ENCODE measurements around the gene SLC16A10.
"Not testable (repeated sequence)": the region's sequence is repeated elsewhere in the genome, so short reads cannot be mapped to it uniquely, and the experiment has no call there.

Gene SLC16A10

DNA sequence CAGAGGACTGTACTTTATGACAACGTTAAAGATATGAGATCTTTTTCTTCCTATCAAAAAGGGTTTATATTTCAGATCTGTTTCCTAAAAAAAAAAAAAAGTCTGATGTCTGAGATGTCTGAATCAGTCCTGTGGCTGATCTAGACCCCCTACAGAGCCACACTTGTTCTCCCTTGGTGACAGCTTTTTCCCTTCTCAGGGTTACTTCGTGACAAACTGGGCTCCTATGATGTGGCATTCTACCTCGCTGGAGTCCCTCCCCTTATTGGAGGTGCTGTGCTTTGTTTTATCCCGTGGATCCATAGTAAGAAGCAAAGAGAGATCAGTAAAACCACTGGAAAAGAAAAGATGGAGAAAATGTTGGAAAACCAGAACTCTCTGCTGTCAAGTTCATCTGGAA is 134.5 kb downstream of the SLC16A10 start:
- no peak for DNase-seq

DNA sequence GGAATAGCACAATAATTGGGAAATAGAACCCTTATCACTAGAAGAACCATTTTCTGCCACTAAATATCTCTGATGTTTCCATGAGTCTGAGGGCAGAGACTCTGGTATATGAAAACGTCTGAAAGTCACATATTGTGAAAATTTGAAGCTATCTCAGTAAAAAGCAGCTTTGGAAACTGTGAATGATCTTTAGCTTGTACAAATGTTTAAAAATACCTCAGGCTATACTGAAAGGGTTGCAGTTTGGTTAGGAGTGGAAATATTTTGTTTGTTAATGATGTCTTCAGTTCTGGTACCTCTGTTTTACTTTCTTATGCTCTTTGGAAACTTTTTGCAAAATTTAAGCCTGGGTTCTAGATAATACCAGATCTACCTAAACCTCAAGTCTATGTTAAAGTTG is 135.0 kb downstream of the SLC16A10 start:
- DNase-seq: no peak

DNA sequence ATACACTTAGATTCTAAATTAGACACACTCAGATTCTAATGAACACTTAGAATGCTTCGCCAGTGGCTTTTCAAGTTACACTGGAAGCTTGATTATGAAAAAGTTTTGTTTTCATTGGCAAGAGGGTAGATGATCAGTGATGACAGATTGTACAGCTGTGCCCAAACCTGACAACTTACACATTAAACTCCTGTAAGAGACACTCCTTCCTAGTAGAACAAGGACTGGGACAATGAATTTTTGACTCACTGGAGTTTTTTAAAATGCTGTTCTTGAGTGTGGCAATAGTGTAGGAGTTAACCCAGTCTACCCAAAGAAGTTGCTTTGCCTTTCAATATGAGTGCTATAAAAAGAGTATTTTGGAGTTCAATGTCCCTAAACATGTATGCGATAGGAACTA is 140.8 kb downstream of the SLC16A10 start:
- no peak for DNase-seq

GRCh38 chr6:111230351-111231089 is 143.2 kb downstream of the SLC16A10 start:
- no peak for DNase-seq

- DNase-seq: no peak
Observed at GRCh38 chr6:111231090-111231459, 143.8 kb downstream of the SLC16A10 start.

DNA sequence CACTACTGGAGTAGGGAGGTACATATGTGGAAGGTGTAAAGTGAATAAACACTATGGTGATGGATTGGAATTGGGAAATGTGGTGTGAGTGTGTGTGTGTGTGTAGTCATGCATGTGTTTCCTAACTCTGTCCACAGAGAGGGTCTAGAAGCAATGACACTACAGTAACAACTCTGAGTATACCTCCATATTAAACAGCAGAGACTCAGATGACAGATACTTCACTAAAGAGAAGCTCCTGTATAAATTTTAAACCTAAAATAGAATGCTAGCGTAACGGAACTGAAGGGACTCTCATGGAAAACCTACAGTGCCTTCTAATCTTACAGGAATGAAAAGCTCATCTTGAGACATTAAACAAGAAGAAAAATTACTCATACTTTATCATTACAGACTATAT is 150.5 kb downstream of the SLC16A10 start:
- DNase-seq: no peak

- no peak for DNase-seq
Observed at GRCh38 chr6:111238464-111239119, 151.3 kb downstream of the SLC16A10 start.

- no peak for DNase-seq
Observed at GRCh38 chr6:111239461-111239860, 152.2 kb downstream of the SLC16A10 start.

DNA sequence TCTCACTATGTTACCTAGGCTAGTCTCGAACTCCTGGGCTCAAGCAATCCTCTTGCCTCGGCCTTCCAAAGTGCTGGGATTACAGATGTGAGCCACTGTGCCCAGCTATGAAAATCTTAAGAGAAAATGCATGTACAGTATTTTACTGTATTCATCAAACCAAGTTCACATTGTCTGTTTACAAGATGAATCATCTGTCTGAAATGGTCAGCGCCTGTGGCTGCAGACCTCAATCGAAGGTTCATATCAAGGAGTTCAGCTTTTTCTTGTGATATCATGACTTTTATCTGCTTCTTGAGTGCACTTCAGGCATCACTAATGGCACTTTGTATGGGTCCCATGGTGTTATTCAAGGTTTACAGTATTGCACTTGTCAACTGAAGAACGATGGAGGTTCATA is 155.1 kb downstream of the SLC16A10 start:
- no peak for DNase-seq

DNA sequence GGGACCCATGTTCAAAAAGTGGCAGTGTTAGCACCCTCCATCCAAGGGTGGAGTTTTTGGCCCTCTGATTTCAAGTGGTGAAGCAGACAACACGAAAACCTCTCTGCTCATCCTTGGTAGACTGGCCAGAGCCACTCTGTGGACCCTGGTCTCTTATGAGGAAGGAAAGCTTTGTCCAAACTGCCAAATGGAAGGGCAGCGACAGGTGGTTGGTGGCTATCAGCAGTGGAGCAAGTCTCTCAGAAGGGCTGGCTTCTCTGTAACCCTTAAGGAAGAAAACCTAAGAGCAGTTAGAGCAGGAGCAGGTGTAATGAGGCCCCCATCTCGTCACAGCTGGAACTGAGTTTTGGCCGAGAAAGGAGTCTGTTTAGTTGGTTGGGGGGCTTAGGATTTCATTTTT is 155.8 kb downstream of the SLC16A10 start:
- DNase-seq: no peak

GRCh38 chr6:111248789-111249188 is 161.5 kb downstream of the SLC16A10 start:
- no peak for DNase-seq

GRCh38 chr6:111250791-111251354 is 163.6 kb downstream of the SLC16A10 start:
- DNase-seq: no peak

- DNase-seq: no peak
Observed at GRCh38 chr6:111252726-111253125, 165.4 kb downstream of the SLC16A10 start.

DNA sequence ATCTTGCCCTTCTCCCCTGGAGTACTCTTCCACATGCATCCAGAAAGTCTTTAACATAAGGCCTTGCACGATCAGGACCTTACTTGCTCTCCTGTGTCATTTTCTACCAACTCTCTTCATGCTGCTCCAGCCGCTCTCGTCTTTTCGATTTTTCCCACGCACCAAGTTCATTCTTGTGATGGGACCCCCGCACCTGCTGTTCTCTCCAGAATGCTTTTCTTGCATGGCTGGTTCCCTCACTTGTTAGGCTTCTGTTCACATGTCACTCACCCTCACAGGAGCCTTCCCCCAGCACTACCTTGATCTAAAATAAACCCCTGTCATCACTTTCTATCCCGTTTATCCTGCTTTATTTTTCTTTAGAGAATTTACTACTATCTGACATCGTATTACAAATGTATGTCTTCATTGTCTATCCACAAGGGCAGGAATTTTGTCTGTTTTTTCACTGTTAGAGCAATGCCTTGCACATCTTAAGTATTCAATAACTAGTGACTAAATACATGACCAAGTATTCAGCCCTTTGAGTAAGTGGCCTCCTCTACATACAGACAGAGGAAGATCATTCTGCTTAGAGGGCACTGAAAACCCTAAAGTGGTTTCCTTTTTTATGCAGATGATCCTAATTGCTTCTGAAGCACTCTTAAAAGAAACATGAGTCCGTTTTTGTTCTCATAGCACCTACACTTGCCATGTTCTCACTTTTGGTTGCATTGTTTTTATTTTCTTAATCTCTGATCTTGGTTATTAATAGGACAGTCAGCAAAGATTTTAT is 166.9 kb downstream of the SLC16A10 start:
- DNase-seq: no peak

DNA sequence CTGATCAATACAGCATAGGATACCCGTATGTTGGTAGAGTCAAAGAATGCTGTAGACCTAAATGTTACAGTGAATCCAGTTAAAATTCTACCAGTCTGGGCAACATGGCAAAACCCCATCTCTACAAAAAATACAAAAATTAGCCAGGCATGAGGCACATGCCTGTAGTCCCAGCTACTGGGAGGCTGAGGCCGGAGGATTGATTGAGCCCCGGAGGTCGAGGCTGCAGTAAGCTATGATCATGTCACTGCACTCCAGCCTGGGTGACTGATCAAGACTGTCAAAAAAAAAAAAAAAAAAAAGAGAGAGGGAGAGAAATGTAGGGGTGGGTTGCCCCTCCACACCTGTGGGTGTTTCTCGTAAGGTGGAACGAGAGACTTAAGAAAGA is 167.5 kb downstream of the SLC16A10 start:
- DNase-seq: no peak

DNA sequence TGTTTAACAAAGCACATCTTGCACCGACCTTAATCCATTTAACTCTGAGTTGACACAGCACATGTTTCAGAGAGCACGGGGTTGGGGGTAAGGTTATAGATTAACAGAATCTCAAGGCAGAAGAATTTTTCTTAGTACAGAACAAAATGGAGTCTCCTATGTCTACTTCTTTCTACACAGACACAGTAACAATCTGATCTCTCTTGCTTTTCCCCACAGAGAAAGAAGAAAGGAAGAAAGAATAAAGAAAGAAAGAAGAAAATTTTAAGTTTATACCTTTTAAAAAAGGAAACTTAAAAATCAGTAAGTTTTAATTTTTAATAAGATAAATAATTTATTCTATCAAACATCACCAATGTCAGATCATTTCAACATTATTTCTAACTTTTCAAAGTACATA is 168.5 kb downstream of the SLC16A10 start:
- DNase-seq: not testable (repeated sequence)

GRCh38 chr6:111256646-111257045 is 169.3 kb downstream of the SLC16A10 start:
- DNase-seq: no peak

DNA sequence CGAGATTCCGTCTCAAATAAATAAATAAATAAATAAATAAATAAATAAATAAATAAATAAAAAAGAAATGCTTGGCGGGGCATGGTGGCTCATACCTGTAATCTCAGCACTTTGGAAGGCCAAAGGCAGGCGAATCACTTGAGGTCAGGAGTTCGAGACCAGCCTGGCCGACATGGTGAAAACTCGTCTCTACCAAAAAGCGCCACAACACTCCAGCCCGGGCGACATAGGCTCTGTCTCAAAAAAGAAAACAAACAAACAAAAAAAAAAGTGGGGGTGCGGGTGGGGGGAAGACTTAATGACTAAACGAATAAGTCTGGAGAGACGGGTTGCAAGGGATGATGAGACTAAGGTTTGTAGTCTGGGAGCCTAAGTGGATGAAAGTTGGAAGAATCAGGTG is 170.7 kb downstream of the SLC16A10 start:
- DNase-seq: no peak

DNA sequence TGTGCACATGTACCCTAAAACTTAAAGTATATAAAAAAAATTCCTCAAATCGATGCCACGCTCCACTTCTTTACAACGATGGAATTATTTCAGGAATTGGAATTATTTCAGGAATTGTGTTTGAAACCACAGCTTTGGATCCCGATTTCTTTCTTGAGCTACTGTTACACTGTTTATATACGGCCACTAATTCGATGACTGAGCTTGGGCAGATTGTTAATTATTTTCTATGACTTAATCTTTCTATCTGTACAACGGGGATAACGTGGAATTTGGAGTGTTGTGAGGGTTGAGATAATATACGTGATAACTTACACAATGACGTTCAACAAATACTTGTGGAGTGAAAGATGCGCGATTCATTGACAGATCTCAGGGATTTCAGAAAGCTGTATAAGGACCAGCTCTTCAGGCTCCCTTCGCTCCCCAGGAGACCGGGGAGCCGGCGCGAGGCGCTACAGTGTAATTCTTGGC is 171.3 kb downstream of the SLC16A10 start:
- DNase-seq: no peak

DNA sequence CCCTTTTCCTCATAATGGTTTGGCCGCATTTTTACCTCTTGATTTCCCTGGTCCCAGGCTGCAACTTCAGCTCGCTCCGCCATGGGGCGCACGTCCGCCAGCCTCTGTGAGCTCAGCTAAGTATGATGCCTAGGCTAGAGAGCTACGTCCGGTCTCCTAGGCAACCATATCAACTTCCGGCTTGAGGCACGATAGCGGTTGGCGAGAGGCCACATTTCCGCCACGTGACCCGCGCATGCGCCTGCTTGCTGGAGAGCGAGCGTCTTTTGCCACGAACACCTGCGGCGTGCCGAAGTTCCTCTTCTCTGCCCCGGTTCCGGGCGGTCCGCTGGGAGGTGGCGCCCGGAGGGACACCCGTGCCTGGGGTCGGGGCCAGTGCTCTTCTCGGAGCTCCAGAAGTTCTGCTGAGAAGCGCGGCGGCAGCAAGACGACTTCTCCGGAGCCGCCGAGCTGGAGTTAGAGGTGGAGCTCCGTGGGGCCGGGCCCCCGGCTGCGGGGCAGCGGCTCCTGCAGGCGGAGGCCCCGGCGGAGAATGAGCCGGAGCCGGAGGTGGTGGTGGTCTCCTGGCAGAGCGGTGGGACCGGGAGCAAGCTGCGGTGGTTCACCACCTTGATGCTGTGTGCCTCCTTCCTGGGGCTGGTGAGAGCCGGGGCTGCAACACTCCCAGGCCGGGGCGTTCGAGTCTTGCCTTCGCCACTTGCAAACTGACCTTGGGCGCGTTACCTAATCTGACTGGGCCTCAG is 172.0 kb downstream of the SLC16A10 start:
- DNase-seq: peak; percentile 99

DNA sequence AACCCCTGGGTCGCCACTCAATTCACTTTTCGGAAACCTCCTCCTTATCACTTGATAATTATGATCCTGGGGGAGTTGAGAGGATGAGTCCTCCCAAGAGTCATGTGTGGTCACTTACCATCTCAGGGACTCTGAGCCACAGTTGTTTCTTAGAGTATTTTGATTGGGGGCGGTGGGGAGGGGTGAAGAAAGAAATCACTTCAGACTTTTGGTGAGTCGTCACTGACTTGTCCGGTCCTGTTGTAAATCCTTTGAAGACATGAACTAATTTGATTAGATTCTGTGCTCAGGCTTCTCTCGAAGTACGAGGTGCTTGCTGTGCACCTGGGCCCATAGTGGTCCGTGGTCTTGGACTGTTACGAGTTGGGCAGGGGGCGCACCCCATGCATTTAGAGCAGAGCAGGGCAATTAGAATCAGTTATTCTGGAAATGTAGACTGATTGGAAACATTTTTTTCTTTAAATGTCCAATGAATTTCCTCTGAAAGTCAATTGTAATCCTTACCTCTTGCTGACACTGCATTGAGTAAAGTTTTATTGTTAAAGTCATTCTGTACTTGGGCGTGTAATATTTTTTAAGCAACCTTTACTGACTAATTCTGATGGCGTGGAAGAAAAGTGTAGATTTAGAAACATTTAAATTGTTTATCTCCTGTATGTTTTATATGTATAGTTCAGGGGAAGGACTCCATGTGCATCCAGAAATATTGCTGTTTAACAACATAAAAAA is 173.4 kb downstream of the SLC16A10 start:
- DNase-seq: no peak

- DNase-seq: no peak
Observed at GRCh38 chr6:111263837-111264236, 176.5 kb downstream of the SLC16A10 start.
